ENCODE results near the gene SPPL3.

The SPPL3 gene

DNA sequence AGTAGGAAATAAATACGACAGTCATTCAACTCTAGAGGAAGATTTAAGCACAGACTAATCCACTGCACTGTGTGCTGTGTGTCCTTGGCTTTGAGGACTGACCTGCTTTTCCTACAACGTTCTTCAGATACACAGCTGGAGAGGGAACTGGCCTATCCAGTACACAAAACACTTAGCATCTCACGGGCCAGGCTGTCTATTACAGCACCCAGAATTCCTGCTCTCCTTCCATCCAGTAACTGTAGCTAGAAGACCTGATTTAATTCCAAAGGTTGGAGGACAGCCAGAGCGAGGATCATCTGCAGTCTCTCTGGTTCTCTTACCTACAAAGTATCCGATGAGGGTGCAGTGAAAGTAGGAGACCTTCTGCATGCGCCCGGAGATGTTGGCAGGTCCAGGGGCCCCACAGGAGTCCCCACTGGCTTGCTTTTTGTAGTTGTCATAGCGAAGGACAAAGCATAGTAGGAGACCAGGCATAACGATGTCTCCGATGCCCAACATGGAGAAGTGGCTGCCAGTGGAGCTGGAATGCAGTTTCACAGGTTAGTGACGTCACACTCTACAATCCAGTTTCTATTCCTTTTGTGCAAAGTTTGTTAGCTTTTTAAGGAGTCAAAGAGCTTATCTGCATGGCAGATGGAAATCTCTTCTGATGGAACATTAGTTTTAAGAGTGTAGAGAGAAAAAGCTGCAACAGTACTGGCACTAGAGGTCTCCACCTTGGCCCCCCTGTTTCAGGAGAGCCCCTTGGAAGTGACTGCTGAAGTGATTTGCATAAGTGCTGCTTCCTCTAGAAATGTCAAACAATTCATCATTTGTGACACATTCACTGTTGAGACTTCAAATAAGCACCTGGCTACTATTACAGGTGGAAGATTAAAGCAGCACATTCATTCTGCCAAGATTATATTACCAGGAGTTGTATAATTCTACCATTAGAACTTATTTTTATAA lies 136.8 kb downstream of the SPPL3 start:
- DNase-seq, result no peak

DNA sequence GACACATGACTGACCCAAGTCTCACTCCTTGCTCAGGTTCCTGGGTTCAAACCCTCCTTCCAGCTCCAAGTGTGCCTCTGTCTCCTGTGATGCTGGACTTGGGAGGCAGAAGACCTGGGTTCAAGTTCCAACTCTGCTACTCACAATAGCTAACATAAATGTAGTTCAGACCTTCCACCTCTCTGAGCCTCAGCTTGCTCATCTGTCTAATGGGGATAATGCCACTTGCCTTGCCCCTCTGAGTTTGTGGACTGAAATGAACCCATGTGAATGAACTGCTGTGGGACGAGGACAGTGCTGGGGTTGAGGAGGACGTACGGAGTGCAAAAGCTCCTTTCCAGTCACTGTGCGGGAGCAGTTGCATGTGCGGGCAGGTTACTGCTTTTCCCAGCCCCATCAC lies 137.6 kb downstream of the SPPL3 start:
- no peak for DNase-seq

DNA sequence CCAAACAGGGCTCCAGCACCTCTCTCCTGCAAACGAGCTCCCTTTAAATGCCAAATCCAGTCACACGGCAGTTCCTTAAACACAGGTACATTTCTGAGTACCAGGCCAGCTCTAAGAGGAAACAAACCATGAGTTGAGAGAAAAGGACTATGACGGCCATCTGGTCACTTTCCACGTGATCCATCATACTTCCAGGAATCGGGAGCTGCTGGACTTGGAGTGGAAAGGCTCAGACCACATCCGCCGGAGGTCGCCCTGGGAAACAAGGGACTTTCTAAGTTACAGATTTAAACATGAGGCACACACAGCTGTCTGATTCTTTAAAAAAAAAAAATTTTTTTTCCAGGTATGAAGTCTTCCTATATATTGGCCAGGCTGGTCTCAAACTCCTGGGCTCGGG lies 139.3 kb downstream of the SPPL3 start:
- DNase-seq, result no peak

DNA sequence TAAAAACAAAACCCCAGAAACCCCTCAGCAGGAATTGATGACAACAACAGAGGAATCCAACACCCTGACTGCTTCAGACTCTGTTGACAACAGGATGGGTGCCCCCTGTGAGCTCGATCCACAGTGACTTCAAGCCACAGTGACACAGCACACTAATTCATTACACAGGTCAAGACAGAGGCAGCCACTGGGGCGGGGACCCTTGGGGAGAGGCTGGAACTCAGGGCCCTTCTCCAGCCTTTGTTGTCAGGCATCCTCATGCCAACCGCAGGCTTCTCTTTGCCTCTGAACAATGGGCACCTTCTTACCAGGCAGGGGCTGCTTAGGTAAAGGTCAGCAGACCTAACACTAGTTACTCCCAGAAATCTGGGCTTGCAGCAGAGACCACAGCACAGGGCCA lies 140.9 kb downstream of the SPPL3 start:
- no peak for DNase-seq

DNA sequence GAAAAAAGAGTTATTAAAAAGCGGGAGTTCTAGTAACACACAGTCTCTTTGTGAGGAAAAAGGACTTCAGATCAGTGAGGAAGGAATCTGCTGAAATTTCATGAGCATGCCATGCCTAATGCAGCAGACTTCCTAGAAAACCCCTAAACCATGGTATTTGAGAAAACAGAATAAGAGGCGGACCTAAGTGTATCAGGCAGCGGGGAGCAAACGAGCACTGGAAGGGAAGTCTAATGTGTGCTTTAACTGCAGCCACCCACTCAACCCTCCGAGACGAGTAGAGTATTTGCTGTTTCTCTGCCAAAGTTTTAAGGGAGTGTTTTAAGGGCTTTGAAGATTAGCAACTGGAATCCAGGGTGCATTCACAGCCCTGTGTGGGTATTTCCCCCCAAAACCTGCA lies 142.1 kb downstream of the SPPL3 start:
- no peak for DNase-seq

DNA sequence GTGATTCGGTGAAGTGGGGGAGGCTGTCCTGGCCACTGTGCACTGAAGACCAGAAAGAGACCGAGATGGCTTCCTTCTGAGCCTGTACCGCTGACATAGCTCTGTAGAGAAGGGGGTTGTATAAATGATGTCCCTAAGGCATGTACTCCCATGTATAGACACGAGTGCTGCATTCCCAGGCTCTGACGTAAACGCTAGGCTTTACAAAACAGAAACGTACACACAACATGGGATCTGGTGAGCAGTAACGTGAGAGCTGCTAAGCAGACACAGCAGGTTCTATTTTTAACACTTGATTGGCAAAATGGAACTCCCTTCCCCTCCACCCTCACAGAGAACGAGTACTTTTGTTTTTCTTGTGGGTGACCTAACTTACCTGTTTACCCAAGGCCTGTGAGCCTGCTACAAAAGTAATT lies 142.6 kb downstream of the SPPL3 start:
- DNase-seq, result no peak

DNA sequence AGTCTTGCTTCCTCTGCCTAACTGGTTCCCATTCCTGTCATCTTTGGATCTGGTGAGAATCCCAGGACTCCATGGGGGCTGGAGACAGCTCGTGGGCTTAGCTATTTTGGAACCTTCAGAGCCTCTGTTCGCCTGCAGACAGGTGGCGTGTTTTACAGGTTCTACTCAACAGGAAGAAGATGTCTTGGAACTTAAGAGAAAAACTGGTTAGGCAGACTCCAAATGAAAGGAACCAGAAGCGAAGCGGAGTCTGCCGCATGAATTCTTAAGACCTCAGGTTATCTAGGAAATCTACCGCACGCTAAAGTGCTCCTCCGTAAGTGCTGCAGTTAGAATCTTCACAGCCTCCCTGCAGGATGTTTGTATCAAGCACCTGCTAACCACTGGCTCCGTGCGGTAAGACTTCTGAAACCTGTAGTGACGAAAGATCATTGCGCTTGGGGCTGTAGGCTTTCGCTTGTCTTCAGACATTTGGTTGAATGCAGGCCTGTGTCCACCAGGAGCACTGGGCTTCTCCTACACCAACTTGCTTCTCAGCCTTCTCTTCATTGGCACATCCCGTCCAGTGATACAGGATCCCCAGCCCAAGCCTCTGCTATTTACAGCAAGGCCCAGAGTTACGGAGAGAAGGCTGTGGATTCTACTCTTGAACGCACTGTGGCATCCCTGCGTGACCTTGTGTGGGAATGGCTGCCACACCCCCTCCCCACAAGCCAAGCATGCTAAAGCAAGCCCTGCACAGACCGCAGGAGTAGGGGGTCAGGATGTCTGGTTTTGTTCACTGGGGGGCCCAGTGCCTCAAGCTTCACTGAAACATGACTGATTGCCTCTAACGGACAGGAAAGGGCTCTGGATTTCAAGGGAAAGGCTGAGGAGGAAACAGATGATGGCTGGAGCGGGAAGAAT lies 143.6 kb downstream of the SPPL3 start:
- DNase-seq, result no peak

DNA sequence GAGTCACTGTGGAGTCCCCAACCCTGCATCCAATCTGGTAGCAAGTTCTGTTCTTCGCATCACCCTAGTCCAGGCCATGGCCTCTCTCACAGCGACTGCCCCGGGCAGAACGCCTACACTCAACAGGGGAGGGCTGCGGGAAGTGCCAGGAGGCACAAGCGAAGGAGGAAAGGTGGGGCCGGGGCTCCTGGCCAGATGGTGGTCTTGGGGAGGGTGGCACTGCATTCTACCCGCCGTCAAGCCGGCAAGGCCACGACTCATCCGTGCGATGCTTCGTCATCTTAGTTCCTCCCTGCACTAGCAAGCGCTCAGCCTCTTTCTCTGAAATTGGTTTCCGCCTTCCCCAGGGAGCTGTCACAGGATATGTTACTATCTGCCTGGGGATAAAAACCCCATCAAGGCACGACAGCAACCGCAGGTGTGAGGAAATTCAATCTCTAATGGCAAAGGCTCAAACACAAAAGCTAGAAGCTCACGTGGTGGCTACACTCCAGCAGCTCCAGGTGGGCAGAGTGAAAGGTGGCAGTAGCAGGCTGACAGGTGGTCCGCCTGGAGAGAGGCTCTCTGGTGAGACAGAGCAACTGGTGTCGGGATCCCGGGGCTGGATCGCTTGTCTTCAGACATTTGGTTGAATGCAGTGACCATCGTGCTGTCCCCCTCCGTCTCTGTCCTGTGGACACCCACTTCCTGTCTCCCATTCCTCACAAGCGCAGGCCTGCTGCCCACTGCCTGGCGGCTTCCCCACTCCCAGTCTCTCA lies 144.4 kb downstream of the SPPL3 start:
- no peak for DNase-seq

DNA sequence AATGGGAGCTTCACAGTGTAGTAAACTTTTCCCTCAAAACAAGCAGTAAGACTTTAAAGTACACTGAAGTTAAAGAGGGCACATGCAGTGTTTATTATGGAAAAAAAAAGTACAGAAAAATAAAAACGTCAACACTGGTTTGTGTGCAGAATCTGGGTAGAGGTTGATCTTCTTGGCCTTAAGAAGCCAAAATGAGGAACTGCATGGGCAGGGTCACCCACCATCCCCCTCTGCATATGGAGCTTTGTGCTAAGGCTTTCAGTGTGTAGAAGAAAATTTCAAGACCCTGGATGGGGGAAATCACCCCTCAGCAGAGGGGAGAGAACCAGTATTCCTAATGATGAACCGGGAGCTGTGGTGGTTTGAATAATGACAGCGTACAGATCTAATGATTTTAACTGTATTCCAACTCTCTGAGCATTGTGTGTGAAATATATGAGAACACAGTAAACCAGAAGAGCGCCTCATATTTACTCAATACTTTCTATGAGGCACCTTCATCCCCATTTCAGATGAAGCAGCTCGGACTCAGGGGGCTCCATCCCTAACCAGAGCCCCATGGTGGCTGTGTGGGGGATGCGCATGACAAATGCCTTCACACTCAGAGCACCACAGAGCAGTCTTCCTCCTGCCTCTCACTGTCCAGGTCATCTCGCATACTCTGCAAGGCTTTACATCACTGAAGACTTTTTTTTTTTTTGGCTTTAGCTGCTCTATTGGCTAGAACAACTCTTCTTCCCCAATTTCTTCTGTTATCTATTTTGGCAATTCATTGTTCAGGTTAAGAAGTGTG lies 145.2 kb downstream of the SPPL3 start:
- DNase-seq, result no peak

DNA sequence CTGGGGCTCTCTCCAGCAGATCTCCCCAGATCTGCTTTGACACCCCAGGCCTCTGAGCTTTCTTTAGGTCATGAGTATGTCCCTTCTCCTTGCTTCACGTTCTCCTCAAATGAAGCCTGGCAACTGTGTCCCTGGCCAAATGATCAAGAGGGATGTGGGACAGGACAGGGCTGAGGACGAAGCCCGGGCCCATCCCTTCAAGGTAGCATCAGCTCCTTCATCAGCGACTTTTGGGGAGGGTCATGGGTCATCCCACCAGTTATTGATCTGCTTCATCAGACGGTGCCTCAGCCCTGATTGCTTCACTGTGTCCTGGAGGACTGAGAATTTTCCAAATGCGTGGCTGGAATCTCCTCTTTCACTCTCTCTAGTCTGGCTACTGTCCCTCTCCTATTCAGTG lies 146.2 kb downstream of the SPPL3 start:
- DNase-seq, result no peak

DNA sequence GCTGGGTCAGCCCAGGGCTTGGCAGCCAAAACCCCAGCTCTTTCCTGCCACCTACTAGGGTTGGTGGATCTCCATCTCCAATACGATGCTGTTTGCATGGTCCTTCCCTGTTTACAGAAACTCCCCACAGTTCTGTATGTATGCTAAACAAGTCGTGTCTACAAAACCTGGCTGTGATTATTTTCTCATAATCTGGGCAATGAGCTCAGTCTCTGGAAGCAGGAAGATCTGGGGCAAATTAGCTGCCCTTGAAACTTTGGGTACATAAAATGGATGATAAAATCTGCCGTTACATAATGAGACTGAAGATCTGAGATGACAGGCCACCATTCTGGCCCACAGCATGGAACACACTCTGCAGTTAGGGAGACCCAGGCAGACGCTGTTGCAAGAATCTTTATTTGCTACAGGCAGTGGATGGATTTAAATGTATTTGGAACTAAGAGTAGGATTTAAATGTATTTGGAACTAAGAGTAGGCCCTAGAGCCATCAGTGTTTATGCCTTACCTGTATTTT lies 146.9 kb downstream of the SPPL3 start:
- DNase-seq, result no peak

DNA sequence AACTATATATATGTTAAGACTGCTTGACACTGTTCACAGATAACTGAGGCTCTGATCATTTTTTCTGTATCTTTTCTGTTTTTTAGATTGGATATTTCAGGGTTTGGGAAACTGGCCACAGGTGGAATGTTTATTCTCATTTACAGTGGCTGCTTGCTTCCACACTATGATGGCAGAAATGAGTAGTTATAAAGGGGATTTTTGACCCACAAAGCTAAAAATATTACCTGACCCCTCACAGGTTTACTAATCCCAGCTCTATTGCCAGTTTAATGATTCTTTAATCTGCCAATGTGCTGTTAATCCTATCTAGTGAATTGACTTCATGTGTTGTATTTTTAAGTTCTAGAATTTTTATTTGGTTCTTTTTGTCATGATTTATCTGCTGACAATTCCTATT lies 148.9 kb downstream of the SPPL3 start:
- no peak for DNase-seq

DNA sequence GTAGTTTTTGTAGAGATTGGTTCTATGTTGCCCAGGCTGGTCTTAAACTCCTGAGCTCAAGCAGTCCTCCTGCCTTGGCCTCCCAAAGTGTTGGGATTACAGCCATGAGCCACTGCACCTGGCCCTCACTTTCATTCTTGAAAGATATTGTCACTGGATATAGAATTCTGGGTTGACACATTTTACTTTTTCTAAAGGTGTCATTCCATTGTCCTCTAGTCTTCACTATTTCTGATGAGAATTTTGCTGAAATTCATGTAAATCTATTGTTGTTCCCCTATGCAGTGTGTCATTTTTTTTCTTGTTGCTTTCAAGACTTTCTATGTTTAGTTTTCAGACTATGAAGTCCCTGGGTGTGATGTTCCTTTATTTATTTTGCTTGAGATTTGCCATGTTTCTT lies 149.4 kb downstream of the SPPL3 start:
- DNase-seq, result no peak

DNA sequence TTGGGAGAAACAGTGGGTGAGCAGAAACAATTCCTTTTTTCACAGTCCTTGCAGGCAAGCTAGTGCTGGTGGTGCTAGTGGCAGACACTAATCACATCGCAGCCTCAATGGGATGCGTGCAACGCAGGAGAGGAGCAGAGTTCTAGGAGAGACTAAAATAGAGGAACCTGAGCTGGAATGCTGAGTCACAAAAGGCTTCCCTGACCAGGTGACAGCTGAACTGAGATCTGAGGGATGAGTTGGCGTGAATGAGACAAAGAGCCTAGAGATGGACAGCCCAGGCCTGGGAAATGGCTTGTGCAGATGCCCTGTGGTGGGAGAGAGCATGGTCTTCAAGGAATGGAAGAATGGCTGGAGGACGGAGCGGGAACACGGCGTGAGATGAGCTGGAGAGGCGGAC lies 152.8 kb downstream of the SPPL3 start:
- DNase-seq, result no peak

DNA sequence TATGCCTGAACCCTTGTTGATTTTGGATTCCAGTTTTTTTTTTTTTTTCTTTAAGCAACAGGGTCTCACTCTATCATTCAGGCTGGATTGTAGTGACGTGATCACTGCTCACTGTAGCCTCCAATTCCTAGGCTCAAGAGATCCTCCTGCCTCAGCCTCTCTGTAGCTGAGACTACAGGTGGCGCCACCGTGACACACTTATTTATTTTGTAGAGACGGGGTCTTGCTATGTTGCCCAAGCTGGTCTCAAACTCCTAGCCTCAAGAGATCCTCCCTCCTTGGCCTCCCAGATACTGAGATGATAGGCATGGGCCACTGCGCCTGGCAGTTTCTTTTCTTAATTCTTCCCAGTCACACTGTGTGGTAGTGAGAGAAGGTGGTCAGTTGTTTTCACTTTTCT lies 153.4 kb downstream of the SPPL3 start:
- DNase-seq, result no peak

DNA sequence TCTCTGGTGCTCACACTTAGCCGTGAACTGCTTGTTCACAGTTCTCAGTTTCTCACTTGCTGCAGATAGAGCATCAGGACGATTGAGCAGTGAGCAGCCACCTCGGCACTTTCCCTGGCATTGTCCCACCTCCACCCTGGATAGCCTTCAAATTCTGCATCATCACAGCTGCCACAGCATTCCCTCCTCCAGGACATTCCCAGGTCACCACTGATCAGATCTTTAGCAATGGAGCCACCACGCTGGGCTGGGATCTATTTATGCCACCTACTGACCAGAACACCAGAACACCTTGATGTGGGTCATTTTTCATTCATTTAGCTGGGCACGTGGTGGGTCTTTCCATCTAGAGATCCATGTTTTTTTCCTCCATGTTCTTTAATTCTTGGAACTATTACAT lies 154.9 kb downstream of the SPPL3 start:
- no peak for DNase-seq

DNA sequence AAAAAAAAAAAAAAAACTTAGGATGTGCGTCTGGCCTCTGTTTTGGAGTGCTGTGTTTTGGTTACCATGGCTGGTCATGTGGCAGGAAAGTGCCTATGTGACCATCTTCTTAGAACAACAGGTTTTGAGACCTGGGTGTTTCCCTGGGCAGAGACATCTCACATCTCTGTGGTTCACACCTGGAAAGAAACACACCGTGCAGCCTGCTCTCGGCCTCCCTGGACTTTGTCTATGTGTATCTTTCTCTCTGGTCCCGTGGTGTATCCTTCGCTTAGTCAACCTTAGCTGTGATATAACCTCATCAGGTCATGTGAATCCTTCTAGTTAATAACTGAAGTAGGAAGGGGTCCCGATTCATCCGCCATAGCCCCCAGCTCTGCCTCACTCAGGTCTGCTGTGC lies 155.9 kb downstream of the SPPL3 start:
- DNase-seq, result no peak

DNA sequence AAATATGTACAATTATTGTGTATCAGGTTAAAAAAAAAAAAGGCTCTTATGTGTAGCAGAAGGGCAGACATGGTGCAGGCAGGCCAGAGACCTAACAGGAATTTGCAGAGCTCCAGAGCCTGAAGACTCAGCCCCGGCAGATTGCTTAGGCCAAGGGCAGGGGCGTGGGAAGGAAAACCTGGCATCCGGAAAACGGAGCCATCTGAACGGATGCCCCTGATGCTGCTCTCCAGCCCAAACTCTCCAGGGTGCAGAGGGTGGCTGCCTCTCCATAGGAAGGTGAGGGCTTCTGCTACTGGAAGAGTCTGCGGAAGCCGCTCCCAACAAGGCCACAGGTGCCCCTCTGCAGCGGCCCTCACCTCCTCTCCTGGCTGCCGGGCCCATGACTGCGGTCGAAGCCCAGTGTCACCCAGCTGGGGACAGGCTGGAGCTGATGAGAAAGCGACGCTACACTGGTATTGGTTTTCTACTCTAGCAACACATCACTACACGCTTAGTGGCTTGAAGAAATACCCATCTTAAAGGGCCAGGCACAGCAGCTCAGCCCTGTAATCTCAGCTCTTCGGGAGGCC lies 159.2 kb downstream of the SPPL3 start:
- DNase-seq, result no peak

DNA sequence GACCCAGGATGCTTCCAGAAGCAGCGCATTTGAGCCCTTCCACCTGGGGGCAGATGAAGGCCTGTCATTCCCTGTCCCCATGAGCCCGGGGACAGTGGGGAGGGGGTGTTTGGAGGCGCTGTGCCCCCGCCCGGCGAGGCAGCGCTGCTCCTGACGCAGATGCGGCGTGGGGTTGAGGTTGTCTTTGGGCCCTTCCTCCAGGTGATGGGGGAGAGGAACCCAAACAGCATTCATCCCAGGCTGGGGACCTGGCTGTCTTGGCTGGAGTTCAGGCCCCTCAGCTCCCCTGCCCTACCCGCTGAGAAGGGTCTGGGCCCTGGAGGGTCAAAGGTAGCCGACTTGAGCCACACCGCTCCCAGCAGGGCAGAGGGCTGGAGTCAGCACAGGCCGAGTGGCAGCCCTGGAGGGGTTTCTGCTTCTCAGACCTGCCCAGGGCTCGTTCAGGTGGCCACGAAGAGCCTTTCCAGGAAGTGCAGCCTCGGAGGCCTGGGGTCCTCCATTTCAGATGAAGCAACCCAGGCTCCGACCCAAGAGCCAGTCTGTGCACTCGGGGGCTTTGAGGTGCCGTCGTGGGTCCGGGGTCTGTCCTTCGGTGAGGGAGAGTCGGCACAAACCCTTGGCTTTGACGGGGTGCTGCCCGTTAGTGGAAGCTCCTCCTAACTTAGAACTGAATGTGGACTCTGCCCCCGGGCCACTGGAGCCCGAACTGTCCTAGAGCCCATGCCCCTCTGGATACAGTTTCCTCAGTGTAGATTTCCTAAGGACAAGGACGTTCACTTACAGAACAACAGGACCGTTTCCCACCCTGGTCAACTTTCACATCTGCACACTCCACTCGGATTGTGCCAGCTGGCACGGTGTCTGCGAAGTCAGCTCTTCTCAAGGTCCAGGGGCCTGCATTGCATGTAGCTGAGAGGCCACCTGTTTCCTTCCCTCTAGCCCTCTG lies 162.4 kb downstream of the SPPL3 start:
- no peak for DNase-seq

DNA sequence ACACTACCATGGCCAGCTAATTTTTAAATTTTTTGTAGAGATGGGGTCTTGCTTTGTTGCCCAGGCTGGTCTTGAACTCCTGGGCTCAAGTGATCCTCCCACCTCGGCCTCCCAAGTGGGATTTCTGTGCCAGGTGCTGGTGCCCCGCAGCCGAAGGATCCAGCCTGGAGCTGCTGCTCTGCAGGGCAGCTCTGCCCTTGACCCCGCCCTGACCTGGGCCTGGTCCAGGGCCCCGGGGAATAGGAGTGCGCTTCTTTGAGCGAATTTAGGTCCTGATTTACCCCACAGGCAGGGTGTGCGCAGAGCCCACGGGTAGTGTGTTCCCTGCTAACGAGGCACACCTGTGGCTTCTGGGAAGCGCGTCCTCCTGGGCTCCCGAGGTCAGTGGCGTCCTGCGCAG lies 163.3 kb downstream of the SPPL3 start:
- DNase-seq, result no peak

All from T1000 (cell line).